HG03159 (cell line): ENCODE data around the gene IL34.
"Not testable (repeated sequence)": the region's sequence is repeated elsewhere in the genome, so short reads cannot be mapped to it uniquely, and the experiment has no call there.

Experiments
- ATAC-seq: cut with Tn5 transposase; IDR thresholded peaks from one replicate; pipeline ENCODE4 v1.9.1; 2021; ENCODE audit warnings: mild to moderate bottlenecking, moderate library complexity; ENCODE audit not compliant: unreplicated experiment

IL34 gene

DNA sequence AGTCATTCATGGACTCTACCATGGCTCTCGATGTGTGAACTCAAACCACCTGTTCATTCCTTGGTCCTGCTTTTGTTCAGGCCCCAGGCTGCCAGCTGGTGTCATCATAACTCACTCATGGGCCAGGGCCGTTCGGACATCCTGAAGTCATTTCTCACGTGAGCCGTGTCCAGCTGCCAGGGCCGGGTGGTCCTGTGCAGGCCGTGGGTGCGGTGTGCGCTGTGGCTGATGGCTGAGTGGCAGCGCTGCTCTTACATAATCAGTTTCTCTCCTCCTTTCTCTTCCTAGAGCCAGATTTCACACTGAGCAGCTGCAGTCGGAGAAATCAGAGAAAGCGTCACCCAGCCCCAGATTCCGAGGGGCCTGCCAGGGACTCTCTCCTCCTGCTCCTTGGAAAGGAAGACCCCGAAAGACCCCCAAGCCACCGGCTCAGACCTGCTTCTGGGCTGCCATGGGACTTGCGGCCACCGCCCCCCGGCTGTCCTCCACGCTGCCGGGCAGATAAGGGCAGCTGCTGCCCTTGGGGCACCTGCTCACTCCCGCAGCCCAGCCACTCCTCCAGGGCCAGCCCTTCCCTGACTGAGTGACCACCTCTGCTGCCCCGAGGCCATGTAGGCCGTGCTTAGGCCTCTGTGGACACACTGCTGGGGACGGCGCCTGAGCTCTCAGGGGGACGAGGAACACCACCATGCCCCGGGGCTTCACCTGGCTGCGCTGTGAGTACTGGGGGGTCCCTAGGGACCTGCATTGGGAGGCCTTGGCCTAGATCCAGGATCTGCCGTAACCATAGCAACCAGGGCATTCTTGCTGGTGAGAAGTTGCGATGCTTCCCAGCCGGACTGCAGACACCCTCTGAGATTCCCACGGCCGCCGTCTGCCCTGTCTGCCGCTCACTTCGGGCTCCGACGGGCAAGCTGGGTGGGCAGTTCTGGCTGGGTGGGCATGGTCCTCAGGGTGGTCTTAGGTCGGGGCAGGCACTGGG lies at the start of gene IL34:
IL34 (plus strand) TSS at position 300 of the 982 bp plus-strand sequence; CDS start at position 689, 389 bp downstream.
- no peak for ATAC-seq

DNA sequence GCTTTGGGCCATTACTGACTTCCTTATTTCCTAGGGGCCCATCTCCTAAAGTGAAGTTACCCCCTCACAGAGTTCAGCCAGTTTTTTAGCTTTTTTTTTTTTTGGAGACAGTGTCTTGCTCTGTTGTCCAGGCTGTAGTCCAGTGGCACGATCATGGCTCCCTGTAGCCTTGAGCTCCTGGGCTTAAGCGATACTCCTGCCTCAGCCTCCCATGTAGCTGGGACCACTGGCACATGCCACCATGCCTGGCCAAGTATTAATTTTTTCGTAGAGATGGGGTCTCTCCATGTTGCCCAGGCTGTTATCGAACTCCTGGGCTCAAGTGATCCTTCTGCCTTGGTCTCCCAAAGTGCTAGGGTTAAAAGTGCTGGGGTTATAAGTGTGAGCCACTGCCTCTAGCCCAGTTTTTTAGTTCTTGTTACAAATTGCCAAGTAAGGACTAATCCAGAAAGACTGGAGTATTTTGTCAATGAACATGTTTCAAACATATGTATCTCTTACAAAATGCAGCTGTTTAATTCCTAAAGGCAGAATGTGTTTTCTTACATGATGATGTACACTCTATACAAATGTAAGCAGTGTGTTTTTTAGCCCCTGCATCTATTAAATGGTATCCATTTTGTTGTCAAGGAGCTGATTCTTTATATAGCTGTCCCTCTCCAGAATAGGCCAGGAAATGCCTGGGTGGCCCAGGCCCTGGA lies 49.1 kb upstream of the IL34 start:
- ATAC-seq = no peak

DNA sequence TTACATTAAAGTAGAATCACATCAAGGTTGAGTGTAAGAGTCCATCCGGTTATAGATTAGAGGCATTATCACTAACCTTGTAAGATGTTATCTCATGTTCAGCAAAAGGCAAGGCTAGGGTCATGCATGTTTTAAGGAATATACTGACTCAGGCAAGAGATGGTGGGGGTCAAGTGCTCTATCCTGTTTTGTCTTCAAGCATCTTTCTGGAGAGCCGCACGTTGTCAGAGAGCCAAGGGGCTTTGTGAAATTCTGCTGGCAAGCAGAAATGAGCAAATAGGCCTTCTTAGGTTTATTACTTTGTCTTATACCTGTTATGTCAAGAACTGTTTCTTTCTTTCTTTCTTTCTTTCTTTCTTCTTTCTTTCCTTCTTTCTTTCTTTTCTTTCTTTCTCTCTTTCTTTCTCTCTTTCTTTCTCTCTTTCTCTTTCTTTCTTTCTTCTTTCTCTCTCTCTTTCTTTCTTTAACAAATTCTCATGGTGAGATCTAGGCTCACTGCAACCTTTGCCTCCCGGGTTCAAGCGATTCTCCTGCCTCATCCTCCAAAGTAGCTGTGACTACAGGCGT lies 47.3 kb upstream of the IL34 start:
- no peak for ATAC-seq

DNA sequence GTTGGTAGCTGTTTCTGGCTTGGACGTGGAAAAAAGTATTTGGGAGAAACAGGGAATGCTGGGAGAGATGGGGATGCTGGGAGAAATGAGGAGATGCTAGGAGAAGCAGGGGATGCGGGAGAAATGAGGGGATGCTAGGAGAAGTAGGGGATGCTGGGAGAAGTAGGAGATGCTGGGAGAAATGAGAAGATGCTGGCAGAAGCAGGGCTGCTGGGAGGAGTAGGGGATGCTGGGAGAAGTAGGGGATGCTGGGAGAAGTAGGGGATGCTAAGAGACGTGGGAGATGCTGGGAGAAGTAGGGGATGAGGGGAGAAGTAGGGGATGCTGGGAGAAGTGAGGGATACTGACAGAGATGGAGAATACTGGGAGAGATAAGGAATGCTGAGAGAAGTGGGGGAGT lies 45.6 kb upstream of the IL34 start:
- no peak for ATAC-seq

DNA sequence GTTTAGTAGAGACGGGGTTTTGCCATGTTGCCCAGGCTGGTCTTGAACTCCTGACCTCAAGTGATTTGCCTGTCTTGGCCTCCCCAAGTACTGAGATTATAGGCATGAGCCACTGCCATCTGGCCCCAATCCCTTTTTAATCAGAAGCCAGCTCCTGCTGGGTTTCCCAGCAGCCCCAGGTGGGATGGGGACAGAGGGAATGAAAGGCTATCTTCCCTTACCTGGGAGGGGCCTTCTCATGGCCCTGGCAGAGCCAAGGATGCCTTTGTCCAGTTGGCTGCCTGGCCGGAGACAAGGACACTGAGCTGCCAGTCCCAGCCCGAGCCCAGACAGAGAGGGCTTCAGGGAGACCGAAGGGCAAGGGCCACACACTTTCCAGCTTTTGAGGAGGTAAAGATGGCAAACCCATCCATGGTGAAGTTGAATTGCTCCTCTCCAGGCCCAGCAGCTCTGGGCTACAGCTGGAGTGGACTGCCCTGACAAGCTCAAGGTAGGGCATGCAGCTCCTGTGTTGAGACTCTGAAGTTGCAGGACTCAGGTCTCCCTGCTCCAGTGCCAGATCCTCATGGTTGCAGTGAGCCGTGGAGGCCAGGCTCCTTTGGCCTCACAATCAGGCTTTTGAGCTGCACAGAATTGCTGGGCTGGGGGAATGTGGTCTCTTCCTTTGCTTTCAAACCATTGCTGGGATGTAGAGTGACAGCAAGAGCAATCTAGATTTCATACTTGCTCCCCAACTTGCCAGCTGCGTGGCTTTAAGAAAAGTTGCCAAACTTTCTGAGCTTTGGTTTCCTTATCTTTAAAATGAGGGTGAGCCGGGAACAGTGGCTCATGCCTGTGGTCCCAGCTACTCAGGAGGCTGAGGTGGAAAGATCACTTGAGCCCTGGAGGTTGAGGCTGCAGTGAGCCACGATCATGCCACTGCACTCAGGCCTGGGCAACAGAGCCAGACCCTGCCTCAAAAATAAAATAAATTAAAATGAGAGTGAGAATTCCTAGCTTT lies 44.5 kb upstream of the IL34 start:
- no peak for ATAC-seq

DNA sequence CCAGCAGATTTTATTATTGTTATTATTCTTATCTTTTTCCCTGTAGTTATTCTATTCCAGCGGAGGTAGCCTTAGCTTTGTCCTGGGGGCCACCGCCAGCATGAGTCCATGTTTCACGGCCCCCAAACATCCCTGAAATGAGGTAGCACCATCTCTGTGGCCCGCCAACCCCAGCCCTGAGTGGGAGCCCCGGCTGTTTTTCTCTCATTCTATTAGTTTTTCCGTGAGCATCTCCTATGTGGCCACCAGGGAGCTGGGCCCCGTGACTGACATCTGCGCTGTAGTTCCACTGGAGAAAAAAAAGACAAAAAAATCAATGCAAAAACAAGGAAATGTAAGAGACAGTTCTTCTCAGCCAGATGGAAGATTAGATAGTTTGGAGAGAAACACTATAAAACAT lies 43.5 kb upstream of the IL34 start:
- no peak for ATAC-seq

DNA sequence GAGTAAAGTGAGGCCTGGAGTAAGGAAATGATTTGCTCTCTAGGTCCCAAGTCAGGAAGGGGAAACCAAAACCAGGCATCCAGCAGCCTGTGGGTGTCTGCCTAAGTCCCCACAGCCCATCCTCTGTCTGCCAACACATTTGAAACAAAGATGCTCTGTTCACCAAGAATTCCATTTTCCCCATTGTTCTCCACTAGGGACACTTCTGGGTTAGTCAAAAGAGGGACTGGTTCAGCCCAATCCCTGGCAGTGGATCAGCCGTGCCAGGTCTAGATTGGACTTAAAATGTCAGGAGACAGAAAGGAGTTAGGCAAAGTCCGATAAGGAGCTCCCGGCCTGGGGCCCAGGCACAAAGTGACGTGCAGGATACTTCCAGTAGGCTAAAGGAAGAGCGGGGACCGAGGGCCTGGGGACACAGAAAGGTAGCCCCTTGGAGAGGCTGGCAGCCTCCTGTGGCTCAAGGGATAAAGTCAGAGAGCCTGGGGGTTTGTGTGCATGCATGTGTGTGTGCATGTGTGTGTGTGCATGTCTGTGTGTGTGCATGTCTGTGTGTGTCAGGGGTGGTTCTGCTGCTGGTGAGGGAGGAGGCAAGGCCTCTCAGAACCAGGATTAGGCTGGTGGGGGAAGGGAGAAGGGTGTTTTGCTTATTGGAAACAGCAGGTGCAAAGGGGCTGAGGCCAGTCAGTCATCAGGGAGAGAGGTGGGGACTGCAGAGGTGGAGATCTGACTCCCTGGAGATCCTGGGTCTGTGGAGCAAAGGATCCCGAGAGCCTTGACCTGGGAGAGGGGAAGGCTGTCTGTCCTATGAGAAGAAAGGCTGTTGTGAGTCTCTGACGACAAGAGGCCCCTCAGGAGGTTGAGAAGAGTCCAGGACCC lies 41.7 kb upstream of the IL34 start:
- no peak for ATAC-seq

DNA sequence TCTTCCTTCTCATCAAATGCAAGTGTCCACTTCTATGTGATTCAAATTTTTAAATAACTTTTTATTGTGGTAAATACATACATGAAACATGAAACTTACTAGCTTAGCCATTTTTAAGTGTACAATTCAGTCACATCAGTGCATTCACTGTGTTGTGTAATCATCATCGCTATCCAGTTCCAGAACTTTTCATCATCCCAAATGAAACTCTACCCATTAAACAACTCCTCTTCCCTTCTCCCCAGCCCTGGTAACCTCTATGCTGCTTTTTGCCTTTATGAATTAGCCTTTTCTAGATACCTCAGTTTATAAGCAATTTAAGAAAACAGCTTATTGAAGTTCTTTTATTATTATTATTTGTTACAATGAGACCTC lies 41.1 kb upstream of the IL34 start:
- ATAC-seq = no peak

DNA sequence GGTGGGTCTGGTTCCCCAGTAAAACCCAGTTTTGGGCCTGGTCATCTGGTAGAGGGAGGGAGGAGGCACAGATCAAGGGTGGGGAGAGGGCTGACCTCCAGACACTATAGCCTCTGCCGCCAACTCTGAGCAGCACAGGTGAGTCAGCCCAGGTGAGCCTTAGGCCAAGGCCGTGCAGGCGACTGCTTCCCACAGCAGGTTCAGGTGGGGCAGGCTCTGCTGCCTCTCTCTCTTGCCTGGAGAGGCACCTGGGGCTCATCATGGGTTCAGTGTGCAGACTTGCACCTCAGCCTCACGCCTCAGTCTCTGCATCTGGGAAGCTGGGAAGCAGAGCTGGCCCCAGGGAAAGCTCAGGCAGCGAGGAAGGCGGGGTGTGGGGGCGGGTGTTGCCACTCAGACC lies 37.8 kb upstream of the IL34 start:
- ATAC-seq = no peak

DNA sequence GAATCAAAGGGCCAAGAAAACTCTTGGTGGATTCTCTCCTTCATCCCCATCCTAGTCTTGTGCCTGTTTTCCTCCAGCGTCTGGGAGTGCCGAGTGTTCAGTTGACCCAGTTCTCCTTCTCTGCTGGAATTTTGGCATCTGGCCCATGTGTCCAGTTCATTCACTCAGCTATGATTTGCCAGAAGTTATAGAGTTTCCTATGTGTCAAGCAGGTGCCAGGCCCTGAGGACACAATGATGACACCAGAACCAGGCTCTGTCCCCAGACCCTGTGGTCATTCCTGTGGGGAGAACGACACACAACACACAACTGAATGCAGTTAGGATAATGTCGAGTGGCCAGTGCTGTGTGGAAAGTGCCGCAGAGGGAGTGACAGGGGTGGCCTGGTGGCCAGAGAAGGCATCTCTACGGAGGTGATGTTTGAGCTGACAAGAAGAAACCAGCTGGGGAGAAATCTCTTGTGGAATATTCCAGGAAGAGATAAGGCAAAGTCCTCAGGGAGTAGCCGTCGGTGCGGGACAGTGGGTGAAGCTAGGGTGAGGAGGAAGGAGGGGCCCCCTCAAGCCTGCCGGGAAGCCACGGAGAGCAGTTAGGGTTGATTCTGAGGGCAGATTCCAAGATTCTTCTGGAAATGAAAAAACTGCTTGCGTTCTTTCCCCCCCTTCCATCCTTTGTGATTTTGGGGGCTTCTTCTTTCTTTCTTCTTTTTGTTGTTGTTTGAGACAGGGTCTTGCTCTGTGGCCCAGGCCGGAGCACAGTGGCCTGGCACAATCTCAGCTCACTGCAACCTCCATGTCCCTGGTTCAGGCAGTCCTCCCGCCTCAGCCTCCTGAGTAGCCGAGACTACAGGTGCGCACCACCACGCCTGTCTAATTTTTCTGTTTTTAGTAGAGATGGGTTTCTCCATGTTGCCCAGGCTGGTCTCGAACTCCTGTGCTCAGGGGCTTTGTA lies 35.8 kb upstream of the IL34 start:
- ATAC-seq = no peak

DNA sequence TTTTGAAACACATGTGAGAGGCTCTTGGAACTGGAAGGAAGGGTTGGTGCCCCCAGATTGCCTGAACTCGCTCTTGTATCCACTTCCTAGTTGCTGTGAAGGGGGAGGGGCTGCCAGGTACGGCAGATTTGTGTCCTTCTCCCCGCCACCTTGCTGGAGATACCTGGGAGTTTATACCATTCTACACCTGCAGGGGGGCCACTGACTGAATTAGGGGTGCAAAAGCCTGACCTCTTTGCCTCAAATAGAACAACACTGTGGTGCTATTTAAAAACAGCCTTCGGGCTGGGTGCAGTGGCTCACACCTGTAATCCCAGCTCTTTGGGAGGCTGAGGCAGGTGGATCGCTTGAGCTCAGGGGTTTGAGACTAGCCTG lies 35.1 kb upstream of the IL34 start:
- no peak for ATAC-seq

DNA sequence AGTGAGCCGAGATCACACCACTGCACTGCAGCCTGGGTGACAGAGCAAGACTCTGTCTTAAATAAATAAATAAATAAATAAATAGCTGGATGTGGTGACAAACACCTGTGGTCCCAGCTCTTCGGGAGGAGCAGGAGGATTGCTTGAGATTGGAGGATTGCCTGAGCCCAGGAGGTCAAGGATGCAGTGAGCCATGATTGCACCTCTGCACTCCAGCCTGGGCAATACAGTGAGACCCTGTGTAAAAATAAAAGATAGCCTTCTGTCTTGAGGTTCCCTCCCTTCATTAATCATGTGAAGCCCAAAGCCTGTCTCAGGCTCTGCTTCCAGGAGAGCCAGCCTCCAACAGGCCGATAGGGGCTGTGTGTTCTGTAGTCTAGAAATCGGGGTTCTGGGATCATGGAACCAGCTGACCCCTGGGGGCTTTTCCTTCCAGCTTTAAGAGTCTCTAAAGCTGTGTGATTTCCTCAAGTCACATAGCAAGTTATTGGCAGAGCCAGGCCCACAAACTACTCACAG lies 34.5 kb upstream of the IL34 start:
- no peak for ATAC-seq

DNA sequence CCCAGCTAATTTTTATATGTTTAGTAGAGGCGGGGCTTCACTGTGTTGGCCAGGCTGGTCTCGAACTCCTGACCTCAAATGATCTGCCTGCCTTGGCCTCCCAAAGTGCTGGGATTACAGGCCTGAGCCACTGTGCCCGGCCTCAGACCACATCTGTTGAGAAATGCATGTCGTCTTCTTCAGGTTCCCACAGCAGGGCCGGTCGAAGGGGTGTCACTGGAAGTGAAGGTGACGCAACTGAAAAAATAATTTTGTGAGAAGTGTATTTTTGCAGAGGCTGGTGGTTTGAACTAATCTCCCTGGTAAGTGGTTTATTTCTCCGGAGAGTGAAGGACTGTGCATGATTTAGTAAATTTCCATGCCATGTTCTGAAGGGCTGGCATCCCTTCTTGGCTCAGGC lies 33.4 kb upstream of the IL34 start:
- no peak for ATAC-seq

DNA sequence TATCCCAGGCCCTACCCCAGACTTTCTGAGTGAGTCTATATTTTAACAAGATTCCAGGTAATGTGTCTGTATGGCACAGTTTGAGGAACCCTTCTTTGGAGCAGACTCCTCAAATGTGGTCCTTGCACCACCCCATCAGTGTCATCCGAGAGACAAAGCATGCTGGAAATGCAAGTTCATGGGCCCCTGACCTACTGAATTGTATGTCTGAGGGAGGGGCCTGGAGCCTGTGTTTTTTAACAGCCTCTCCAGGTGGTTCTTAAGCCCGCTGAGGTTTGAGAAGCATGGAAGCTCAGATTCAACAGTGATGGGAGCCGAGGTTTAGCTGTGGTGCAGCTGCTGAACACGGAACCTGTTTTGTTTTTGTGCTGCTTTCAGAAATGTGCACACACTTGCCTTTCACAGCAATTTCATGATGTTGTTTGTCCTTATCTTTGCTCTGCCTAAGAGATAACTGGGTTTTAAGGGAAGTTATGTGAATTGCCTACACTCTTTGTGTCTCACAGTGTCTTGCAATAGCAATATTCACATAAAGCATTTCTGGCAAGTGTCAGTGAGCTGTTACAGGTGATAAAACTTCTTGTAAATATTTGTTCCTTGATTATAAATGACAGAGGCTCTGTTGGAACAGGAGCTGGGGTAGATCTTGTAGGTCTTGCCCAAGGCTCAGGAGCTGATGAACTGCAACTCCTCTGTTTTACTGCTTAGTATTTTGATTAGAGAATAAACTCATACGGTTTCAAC lies 32.0 kb upstream of the IL34 start:
- ATAC-seq = no peak

DNA sequence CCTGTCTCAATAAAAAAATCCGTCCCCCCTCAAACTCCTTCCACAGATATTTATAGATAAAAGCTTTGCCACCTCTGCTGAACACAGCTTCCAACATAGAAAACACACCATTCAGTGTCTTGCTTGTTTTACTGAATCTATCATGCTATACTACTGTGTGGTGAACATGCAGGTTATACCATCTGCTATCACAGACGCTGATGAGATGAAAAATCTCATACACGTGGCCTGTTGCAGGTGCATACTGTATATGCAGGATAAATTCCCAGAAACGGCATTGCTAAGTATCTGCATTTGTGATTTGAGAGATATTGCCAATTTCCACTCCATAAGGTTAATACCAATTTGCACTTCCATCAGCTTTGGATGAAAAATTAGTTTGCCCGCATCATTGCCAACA lies 30.4 kb upstream of the IL34 start:
- no peak for ATAC-seq

DNA sequence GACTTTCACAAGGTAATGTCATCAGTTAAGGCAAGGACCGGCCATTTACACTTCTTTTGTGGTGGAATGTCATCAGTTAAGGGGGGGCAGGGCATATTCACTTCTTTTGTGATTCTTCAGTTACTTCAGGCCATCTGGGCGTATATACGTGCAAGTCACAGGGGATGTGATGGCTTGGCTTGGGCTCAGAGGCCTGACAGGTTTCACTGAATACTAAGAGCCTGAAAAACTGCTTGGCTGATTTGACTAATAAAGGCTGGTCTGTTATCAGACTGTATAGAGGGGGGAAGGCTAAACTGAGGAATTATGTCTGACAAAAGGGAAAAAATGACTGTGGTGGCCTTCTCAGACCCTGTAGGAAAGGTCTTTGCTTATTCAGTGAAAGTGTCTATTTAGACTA lies 24.5 kb upstream of the IL34 start:
- not testable (repeated sequence) for ATAC-seq

DNA sequence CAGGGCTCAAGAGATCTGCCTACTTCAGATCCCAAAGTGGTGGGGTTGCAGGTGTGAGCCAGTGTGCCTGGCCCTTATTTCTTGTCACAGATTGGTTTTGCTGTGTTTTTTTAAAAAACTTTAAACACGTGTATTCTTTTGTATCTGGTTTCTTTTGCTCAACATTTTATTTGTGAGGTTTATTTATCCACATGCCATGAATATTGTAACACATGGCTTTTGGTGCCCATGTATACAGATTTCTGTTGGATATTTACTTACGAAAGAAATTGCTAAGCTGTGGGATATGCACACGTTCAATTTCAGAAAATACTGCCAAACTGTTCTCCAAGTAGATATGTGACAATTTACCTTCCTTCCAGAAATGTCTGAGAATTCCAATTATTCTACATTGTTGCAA lies 18.7 kb upstream of the IL34 start:
- no peak for ATAC-seq
